Measurements from ENCODE around the gene PLEKHH1.

PLEKHH1 gene

GRCh38 chr14:67562776-67563150, 29.7 kb downstream of the PLEKHH1 start:
- no peak overlapping the region for H3K27ac Mint-ChIP-seq (ENCODE audit: low read depth)
- H3K27me3 Mint-ChIP-seq = peaks cover 9% of the 10 kb centered on the region
- H3K4me1 Mint-ChIP-seq = no peaks in the 10 kb centered on the region
- ATAC-seq (replicated peaks; ENCODE audit: extremely low read depth, poor library complexity, severe bottlenecking) (no peak), DNase-seq (ENCODE audit: low spot score in 2 of 2) (no peak)
- no peaks in the 10 kb centered on the region for H3K9me3 Mint-ChIP-seq
- H3K36me3 Mint-ChIP-seq (ENCODE audit: insufficient read depth) = no peaks in the 10 kb centered on the region
- H3K4me3 Mint-ChIP-seq = no peak overlapping the region

DNA sequence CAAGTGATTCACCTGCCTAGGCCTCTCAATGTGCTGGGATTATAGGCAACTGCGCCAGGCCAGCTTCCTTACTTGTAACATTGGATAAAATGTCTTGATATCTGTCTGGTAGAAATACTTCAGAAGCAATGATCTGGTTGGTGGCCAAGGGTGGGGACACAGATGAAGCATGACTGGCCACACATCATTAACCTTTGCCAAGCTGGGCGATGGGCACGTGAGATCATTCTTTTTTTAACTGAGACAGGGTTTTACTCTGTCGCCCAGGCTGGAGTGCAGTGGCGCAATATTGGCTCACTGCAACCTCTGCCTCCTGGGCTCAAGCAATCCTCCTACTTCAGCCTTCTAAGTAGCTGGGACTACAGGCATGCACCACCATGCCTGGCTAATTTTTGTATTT, 31.1 kb downstream of the PLEKHH1 start:
- Mint-ChIP-seq H3K9me3 (no peaks in the 10 kb centered on the region), H3K4me1 (no peaks in the 10 kb centered on the region), H3K4me3 (no peak overlapping the region), H3K27me3 (peaks cover 12% of the 10 kb centered on the region), H3K27ac (ENCODE audit: low read depth) (no peak overlapping the region), H3K36me3 (ENCODE audit: insufficient read depth) (no peaks in the 10 kb centered on the region)
- DNase-seq (ENCODE audit: low spot score in 2 of 2) (no peak), ATAC-seq (replicated peaks; ENCODE audit: extremely low read depth, poor library complexity, severe bottlenecking) (no peak)

- no peaks in the 10 kb centered on the region for H3K36me3 Mint-ChIP-seq (ENCODE audit: insufficient read depth)
- H3K27me3 Mint-ChIP-seq = peaks cover 12% of the 10 kb centered on the region
- H3K9me3 Mint-ChIP-seq = no peaks in the 10 kb centered on the region
- no peak for DNase-seq (ENCODE audit: low spot score in 2 of 2)
- no peak overlapping the region for H3K27ac Mint-ChIP-seq (ENCODE audit: low read depth)
- H3K4me3 Mint-ChIP-seq = no peak overlapping the region
- H3K4me1 Mint-ChIP-seq = peaks cover 7% of the 10 kb centered on the region
- no peak for ATAC-seq (replicated peaks; ENCODE audit: extremely low read depth, poor library complexity, severe bottlenecking)
Measured at GRCh38 chr14:67566908-67567307, 33.8 kb downstream of the PLEKHH1 start.

- peaks cover 12% of the 10 kb centered on the region for H3K27me3 Mint-ChIP-seq
- no peaks in the 10 kb centered on the region for H3K9me3 Mint-ChIP-seq
- ATAC-seq (replicated peaks; ENCODE audit: extremely low read depth, poor library complexity, severe bottlenecking) = no peak
- peaks cover 7% of the 10 kb centered on the region for H3K4me1 Mint-ChIP-seq
- no peaks in the 10 kb centered on the region for H3K36me3 Mint-ChIP-seq (ENCODE audit: insufficient read depth)
- no peak overlapping the region for H3K27ac Mint-ChIP-seq (ENCODE audit: low read depth)
- no peak for DNase-seq (ENCODE audit: low spot score in 2 of 2)
- no peak overlapping the region for H3K4me3 Mint-ChIP-seq
Measured at GRCh38 chr14:67567654-67568053, 34.6 kb downstream of the PLEKHH1 start.

DNA sequence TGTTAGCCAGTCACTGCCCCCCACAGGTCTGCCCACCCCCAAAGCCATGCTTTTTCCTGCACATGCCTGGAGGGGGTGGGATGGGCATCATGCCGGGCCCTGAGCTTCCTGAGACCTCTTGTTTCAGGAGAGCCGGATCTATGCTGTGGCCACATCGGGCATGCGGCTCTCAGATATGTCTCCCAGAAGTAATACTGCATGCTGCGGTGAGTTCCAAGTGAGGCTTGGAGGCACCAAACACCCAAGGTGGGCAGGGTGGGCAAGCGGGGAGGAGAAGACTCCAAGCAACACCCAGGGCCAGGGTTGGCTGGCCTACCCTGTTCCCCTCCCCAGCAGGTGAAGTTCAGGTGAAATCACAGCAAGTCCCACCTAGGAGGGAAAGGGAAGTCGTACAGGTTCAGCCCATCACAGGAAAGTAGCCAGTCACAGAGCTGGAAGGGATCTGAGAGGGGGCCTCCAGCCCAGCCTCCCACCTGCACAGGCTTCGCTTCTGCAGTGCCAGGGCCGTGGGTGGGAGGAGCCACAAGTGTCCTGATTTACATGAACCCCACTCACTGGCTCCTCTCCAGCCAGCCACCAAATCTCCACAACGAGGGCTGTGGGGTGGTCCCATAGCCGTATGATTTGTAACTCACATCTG, 36.0 kb downstream of the PLEKHH1 start:
- peaks cover 7% of the 10 kb centered on the region for H3K4me1 Mint-ChIP-seq
- ATAC-seq (replicated peaks; ENCODE audit: extremely low read depth, poor library complexity, severe bottlenecking) (no peak), DNase-seq (ENCODE audit: low spot score in 2 of 2) (no peak)
- H3K36me3 Mint-ChIP-seq (ENCODE audit: insufficient read depth) = no peaks in the 10 kb centered on the region
- H3K27ac Mint-ChIP-seq (ENCODE audit: low read depth) = no peak overlapping the region
- no peaks in the 10 kb centered on the region for H3K9me3 Mint-ChIP-seq
- H3K27me3 Mint-ChIP-seq = peaks cover 12% of the 10 kb centered on the region
- no peak overlapping the region for H3K4me3 Mint-ChIP-seq

DNA sequence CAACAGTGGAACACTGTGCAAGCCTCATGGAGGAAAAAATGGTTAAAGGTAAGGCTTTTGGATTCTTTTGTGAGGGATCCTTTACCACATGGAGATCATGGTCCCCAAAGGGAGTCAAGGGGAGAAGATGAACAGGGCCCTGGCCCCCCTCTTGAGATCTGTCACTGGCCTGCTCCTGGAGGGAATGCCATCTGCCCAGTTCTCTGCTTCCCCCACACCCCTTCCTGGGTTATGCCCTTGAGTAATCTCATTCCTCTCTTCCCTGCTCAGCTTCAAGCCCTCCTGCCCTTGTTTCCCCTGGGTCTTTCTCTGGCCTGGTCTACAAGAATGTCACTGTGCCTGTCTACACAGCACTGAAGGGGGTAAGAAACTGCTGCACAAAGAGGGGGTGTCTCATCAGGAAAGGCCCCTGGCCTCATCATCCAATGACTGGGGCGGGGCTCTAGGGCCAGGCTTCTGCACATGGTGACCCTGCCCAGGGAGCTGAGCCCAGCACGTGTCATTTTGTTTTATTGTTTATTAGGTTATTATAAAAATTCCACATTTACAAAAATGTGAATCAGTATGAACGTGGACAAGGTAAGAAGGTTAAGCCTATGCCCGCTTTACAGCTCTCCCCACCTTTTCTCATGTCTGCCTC, 36.7 kb downstream of the PLEKHH1 start:
- Mint-ChIP-seq H3K27me3 (peaks cover 12% of the 10 kb centered on the region), H3K4me3 (no peak overlapping the region), H3K36me3 (ENCODE audit: insufficient read depth) (no peaks in the 10 kb centered on the region), H3K27ac (ENCODE audit: low read depth) (no peak overlapping the region), H3K4me1 (peaks cover 7% of the 10 kb centered on the region), H3K9me3 (no peaks in the 10 kb centered on the region)
- no peak for ATAC-seq (replicated peaks; ENCODE audit: extremely low read depth, poor library complexity, severe bottlenecking)
- no peak for DNase-seq (ENCODE audit: low spot score in 2 of 2)

DNA sequence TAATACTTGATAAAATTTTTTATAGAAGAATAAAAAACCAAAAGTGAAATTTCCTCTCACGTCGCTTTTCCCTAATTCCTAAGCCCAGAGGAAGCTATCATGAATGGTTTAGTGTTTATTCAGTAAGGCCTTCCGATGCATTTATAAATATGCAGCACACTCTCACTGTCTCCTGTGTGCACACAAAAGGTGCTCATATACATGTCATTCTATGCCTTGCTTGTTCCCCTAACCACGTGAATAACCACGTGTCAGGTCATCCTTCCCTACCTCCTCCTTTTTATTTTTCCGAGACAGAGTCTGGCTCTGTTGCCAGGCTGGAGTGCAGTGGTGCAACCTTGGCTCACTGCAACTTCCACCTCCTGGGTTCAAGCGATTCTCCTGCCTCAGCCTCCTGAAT, 37.4 kb downstream of the PLEKHH1 start:
- Mint-ChIP-seq H3K27ac (ENCODE audit: low read depth) (no peak overlapping the region), H3K4me3 (no peak overlapping the region), H3K36me3 (ENCODE audit: insufficient read depth) (peaks cover 1% of the 10 kb centered on the region), H3K4me1 (peaks cover 7% of the 10 kb centered on the region), H3K27me3 (peaks cover 12% of the 10 kb centered on the region), H3K9me3 (no peaks in the 10 kb centered on the region)
- no peak for DNase-seq (ENCODE audit: low spot score in 2 of 2)
- no peak for ATAC-seq (replicated peaks; ENCODE audit: extremely low read depth, poor library complexity, severe bottlenecking)

DNA sequence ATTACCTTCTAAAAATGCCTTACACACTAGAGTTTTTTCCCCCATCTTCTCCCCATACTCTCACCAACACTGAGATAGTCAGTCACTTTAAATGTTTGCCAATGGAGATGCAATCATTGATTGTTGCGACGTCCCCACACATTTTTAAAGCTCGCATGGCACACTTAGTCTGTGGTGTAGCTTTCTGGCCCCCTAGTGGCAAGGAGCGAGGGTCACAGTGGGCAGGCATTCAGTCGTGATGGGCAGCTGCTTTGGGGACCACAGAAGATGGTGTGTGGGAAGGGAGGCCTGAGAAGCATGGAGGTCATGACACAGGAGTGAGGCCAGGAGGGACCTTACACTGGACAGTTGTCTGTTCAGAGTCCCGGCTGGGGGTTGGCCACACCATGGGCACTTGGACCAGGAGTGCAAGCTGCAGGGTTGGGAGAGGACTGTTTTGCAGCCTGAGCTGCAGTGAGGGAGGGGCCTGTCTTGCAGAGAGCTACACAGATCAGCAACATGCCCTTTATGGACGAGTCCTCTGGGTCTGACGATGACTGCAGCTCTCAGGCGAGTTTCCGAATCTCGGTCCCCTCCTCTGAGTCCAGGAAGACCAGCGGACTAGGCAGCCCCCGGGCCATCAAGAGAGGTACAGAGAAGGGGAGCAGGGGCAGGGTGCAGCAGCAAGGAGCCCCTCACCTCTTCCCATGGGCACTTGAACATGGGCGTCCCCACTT, 38.3 kb downstream of the PLEKHH1 start:
- ATAC-seq (replicated peaks; ENCODE audit: extremely low read depth, poor library complexity, severe bottlenecking) = peak; percentile 84
- DNase-seq (ENCODE audit: low spot score in 2 of 2) = peak; percentile 53 to 54
- Mint-ChIP-seq H3K27ac (ENCODE audit: low read depth) (peak overlapping the region; percentile 5), H3K9me3 (no peaks in the 10 kb centered on the region), H3K4me1 (peaks cover 7% of the 10 kb centered on the region), H3K4me3 (no peak overlapping the region), H3K36me3 (ENCODE audit: insufficient read depth) (peaks cover 2% of the 10 kb centered on the region), H3K27me3 (peaks cover 12% of the 10 kb centered on the region)

DNA sequence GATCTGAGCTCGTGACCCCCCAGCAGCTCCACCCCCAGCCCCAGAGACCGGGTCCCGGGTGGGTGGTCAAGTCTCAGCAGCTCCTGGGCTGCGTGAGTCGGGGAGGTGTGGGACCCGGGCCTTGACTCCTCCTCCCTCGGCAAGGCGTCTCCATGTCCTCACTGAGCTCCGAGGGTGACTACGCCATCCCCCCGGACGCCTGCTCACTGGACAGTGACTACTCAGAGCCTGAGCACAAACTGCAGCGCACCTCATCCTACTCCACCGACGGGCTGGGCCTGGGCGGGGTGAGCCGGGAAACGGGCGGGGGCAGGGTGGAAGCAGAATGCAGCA, 38.9 kb downstream of the PLEKHH1 start:
- Mint-ChIP-seq H3K9me3 (no peaks in the 10 kb centered on the region), H3K4me1 (peaks cover 7% of the 10 kb centered on the region)
- ATAC-seq (replicated peaks; ENCODE audit: extremely low read depth, poor library complexity, severe bottlenecking) = no peak

GRCh38 chr14:67572608-67573007, 39.5 kb downstream of the PLEKHH1 start:
- DNase-seq (ENCODE audit: low spot score in 2 of 2) (no peak), ATAC-seq (replicated peaks; ENCODE audit: extremely low read depth, poor library complexity, severe bottlenecking) (no peak)
- no peak overlapping the region for H3K4me3 Mint-ChIP-seq
- H3K27ac Mint-ChIP-seq (ENCODE audit: low read depth) = no peak overlapping the region
- H3K9me3 Mint-ChIP-seq = no peaks in the 10 kb centered on the region
- peaks cover 2% of the 10 kb centered on the region for H3K36me3 Mint-ChIP-seq (ENCODE audit: insufficient read depth)
- peaks cover 7% of the 10 kb centered on the region for H3K4me1 Mint-ChIP-seq
- peaks cover 5% of the 10 kb centered on the region for H3K27me3 Mint-ChIP-seq

More for the DNA sequence above, 38.9 kb downstream of the PLEKHH1 start:
- no peak for DNase-seq (ENCODE audit: low spot score in 2 of 2)
- Mint-ChIP-seq H3K27ac (ENCODE audit: low read depth) (no peak overlapping the region), H3K27me3 (peaks cover 11% of the 10 kb centered on the region), H3K4me3 (no peak overlapping the region), H3K36me3 (ENCODE audit: insufficient read depth) (peaks cover 2% of the 10 kb centered on the region)

DNA sequence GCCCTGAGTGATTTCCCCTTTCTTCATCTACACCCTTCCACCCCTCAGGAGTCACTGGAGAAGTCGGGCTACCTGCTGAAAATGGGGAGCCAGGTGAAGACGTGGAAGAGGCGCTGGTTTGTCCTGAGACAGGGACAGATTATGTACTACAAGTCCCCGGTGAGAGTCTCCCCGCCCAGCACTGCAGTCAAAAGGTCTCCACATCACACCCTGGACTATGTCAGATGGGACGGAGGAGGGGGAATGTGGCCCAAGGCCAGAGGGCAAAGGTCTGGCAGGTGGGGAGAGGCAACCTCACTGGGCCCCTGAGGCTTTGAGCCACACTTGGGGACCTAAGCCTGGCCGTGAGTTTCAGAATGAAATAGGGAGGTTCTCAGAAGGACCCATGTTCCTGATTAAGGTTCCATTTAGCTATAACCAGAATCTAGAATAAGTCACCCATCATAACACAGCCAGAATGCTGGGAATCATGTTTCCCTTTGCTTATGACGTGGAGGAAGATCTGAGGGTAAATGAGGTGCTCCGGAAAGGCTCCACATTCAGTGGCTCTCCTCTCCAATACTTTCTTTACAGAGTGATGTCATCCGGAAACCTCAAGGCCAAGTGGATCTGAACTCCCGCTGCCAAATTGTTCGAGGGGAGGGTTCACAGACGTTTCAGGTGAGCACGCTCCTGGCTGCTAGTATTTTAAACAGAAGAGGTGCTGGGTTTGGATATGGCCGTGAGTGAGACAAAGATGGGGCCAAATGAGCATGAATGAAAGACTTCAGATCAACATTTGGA, 40.3 kb downstream of the PLEKHH1 start:
- no peaks in the 10 kb centered on the region for H3K27me3 Mint-ChIP-seq
- H3K36me3 Mint-ChIP-seq (ENCODE audit: insufficient read depth) = peaks cover 2% of the 10 kb centered on the region
- H3K4me3 Mint-ChIP-seq = no peak overlapping the region
- no peaks in the 10 kb centered on the region for H3K9me3 Mint-ChIP-seq
- ATAC-seq (replicated peaks; ENCODE audit: extremely low read depth, poor library complexity, severe bottlenecking) (no peak), DNase-seq (ENCODE audit: low spot score in 2 of 2) (no peak)
- peaks cover 7% of the 10 kb centered on the region for H3K4me1 Mint-ChIP-seq
- no peak overlapping the region for H3K27ac Mint-ChIP-seq (ENCODE audit: low read depth)

DNA sequence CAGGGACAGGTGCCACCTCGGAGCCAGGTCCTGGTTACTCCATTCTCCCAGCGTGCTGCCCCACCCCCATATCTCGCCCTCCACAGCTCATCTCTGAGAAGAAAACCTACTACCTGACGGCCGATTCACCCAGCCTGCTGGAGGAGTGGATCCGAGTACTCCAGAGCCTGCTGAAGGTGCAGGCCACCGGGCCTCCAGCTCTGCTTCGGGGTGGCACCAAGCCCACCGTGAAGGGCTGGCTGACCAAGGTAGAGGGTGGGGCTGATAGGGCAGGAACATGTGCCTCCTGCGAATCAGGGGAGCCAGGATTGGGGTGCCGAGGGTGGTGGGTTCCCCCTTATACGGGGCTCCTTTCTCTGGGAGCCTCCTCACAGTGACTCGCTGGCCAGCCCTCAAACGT, 41.1 kb downstream of the PLEKHH1 start:
- Mint-ChIP-seq H3K27ac (ENCODE audit: low read depth) (no peak overlapping the region), H3K27me3 (no peaks in the 10 kb centered on the region), H3K9me3 (no peaks in the 10 kb centered on the region), H3K4me1 (peaks cover 7% of the 10 kb centered on the region), H3K36me3 (ENCODE audit: insufficient read depth) (peaks cover 2% of the 10 kb centered on the region), H3K4me3 (no peak overlapping the region)
- no peak for ATAC-seq (replicated peaks; ENCODE audit: extremely low read depth, poor library complexity, severe bottlenecking)
- no peak for DNase-seq (ENCODE audit: low spot score in 2 of 2)
